SJSA1 (cell line): ENCODE data around the gene HMCN2. TPM values are rescaled to one million over a fixed set of nuclear protein-coding genes. Genes with fewer than 3 reads are reported as not detected.
"Not testable (repeated sequence)": the region's sequence is repeated elsewhere in the genome, so short reads cannot be mapped to it uniquely, and the experiment has no call there.

Source experiments
- DNase-seq, 2 experiments: peaks; one replicate each; pipeline ENCODE4 v3.0.0-alpha.2; 2015 to 2020; ENCODE audit warnings: low spot score in 2 of 2, low read depth in 1 of 2
- H3K27ac ChIP-seq: fragments of 250-450 bp; sonication (Bioruptor Pico); 2 replicates; pipeline ENCODE4 v1.5.1; 2020; ENCODE audit warnings: mild to moderate bottlenecking, moderate library complexity
- H3K27me3 ChIP-seq: fragments of 250-450 bp; sonication (Bioruptor Pico); replicated peaks from 2 replicates; pipeline ENCODE4 v1.5.1; 2020; ENCODE audit warnings: mild to moderate bottlenecking, moderate library complexity
- H3K36me3 ChIP-seq: fragments of 250-450 bp; sonication (Bioruptor Pico); 2 replicates; pipeline ENCODE4 v1.5.1; 2020; ENCODE audit warnings: mild to moderate bottlenecking
- H3K4me1 ChIP-seq: fragments of 250-450 bp; sonication (Bioruptor Pico); replicated peaks from 2 replicates; pipeline ENCODE4 v1.6.1; 2021; ENCODE audit warnings: mild to moderate bottlenecking
- H3K4me3 ChIP-seq: fragments of 250-450 bp; sonication (Bioruptor Pico); 2 replicates; pipeline ENCODE4 v1.5.1; 2020; ENCODE audit warnings: mild to moderate bottlenecking
- H3K9me3 ChIP-seq: fragments of 250-450 bp; sonication (Bioruptor Pico); replicated peaks from 2 replicates; pipeline ENCODE4 v1.5.1; 2020; ENCODE audit warnings: mild to moderate bottlenecking
- total RNA-seq: library from RNA; depleted of rRNA; stranded (reverse); fragments of >200 nt; shearing (Covaris generic); gene quantifications from 2 replicates; pipeline ENCODE4 v1.2.3, GENCODE V29; 2014

The HMCN2 gene
- total RNA-seq, 1 experiment from 2014 or later = 1.9 TPM

DNA sequence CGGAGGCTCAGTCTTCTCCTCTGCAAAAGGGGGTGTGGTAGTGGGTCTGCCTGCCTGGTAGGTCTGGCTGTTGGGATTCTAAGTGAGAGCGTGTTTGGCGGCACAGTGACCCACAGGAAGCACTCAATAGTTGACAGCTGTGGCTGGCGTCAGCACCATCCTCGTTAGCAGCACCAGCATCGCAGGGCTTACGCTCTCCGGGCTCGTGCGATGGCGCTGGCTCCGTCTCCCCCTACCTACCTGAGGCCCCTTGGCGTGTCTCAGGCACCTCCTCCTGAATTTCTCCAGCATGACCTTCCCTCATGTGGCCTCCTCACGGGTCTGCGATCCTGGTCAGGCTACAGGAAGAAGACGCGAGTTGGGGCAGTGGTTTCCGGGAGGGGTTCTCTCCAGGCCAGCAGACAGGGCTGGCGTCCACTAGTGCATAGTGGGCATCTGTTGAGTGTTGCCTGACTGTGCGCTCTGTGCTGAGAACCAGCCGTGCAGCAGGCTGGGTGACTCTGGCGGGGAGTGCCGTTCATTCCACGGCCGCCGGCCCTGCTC, 66.9 kb downstream of the HMCN2 start:
- Histone ChIP-seq H3K27ac (no peak overlapping the region), H3K4me1 (peaks cover 13% of the 10 kb centered on the region), H3K9me3 (no peaks in the 10 kb centered on the region), H3K27me3 (peaks cover 8% of the 10 kb centered on the region), H3K4me3 (no peak overlapping the region), H3K36me3 (no peaks in the 10 kb centered on the region)
- no peak for DNase-seq

DNA sequence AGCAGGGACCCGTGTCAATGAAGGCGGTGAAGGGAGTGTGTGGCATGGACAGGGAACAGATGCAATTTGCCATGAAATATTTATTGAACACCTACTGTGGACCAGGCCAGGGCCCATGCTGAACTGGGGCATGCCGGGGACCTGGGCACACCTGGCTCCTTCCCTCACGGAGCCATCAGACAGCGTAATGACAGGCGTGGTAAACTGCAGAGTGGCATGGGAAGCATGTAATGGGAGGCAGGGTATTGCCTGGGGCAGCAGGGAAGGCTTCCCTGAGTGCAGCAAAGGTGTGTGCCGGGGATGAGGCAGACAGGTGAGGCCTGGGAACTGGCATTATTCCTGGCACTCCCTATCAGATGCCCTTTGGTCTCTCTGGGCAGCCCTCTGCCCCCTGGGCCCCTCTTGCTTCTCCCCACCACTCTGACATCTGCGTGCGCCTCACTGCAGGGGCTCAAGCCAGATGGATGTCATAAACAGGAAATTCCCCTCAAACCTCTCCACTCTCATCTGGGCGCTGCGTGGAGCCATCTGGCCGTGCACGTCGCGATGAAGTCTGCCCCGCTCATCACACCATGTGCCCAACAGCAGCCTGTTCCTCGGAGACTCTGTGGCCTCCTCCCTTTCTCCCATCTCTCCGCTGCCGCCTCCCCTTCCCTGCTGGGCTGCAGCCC, 67.6 kb downstream of the HMCN2 start:
- Histone ChIP-seq H3K27ac (no peak overlapping the region), H3K9me3 (no peaks in the 10 kb centered on the region), H3K4me3 (no peak overlapping the region), H3K36me3 (no peaks in the 10 kb centered on the region), H3K4me1 (peaks cover 5% of the 10 kb centered on the region), H3K27me3 (peaks cover 1% of the 10 kb centered on the region)
- no peak for DNase-seq

DNA sequence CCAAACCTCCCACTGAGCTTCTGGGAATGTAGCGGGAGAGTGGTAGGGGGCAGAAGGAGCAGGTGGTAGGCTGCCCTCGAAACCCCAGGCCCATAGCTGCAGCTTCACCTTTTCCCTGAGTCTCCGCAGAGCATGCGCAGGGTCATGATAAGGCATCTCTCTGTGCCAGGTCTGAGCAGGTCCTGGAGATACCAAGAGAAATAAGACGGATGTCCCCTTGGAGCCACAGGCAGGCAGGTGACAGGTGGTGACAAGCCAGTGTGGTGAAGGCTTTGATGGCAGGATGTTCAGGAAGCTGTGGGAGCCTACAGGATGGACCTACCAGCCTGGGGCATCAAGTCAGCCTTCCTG, 68.1 kb downstream of the HMCN2 start:
- no peak for DNase-seq
- peaks cover under 1% of the 10 kb centered on the region; the same call in 1 of the 2 replicates for H3K4me1 ChIP-seq
- H3K36me3 ChIP-seq = no peaks in the 10 kb centered on the region
- no peak overlapping the region for H3K27ac ChIP-seq
- H3K27me3 ChIP-seq = no peaks in the 10 kb centered on the region
- no peak overlapping the region for H3K4me3 ChIP-seq
- H3K9me3 ChIP-seq = no peaks in the 10 kb centered on the region

DNA sequence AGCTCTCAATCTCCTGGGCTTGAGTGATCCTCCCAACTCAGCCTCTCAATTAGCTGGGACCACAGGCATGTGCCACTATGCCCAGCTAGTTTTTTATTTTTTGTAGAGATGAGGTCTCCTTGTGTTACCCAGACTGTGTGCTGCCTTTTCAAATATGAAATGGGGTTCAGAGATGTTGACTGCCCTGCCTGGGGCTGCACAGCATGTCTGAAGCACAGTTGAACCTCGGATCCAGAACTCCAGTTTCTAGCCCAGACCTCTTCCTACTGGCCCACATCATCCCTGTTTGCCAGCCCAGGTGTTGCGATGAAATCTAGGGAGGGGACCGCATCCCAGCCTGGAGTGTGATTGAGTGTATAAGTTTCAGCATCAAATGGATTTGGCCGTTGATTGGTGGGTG, 69.4 kb downstream of the HMCN2 start:
- Histone ChIP-seq H3K27ac (no peak overlapping the region), H3K27me3 (no peaks in the 10 kb centered on the region), H3K4me3 (no peak overlapping the region), H3K9me3 (no peaks in the 10 kb centered on the region), H3K36me3 (no peaks in the 10 kb centered on the region), H3K4me1 (no peaks in the 10 kb centered on the region)
- DNase-seq = no peak

DNA sequence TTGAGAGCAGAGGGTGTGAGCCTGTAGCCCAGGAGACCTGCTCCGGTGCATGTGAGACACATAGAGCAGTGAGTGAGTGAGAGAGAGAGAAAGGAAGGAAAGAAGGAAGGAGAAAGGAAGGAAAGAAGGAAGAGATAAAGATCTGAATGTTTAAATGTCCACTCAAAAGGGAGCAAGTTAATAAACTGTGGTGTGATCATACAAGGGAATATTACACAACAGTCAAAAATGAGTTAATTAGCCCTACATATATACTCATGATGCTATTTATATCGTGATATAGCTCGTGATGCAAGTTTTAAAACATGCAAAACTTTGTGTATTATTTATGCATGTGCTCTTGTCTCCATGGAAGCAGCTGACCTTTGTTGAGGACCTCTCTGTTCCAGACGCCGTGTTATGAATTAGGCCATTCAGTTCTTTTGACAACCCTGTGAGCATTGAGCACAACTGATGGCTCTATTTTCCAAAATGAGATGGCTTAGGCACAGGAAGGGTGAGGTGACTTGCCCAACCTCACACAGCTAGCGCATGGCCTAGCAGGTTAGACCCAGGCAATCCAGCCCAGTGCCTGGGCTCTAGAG, 70.6 kb downstream of the HMCN2 start:
- DNase-seq = no peak
- H3K27me3 ChIP-seq = no peaks in the 10 kb centered on the region
- H3K9me3 ChIP-seq = no peaks in the 10 kb centered on the region
- H3K4me1 ChIP-seq = no peaks in the 10 kb centered on the region
- H3K27ac ChIP-seq = no peak overlapping the region
- no peaks in the 10 kb centered on the region for H3K36me3 ChIP-seq
- no peak overlapping the region for H3K4me3 ChIP-seq

DNA sequence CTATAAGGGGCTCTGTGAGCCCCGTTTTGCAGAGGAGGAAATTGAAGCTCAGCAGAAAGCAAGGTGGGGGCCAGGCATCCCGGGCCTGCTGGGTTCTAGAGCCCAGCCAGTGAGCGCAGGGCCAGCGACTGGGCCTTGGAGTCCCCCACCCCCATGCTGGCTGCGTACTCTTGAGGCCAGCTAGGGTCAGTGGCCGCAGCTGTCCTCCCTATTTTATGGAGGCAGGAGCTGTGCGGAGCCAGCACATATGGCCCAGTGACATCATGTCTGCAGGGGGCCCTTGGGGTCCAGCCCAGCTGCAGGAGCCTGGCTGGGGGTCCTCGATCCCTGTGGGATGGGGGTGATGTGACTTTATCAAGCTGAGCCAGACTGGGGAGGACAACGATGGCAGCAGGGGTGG, 71.3 kb downstream of the HMCN2 start:
- DNase-seq = no peak
- no peaks in the 10 kb centered on the region for H3K36me3 ChIP-seq
- no peaks in the 10 kb centered on the region for H3K9me3 ChIP-seq
- no peaks in the 10 kb centered on the region for H3K4me1 ChIP-seq
- H3K27me3 ChIP-seq = no peaks in the 10 kb centered on the region
- H3K4me3 ChIP-seq = no peak overlapping the region
- H3K27ac ChIP-seq = no peak overlapping the region

DNA sequence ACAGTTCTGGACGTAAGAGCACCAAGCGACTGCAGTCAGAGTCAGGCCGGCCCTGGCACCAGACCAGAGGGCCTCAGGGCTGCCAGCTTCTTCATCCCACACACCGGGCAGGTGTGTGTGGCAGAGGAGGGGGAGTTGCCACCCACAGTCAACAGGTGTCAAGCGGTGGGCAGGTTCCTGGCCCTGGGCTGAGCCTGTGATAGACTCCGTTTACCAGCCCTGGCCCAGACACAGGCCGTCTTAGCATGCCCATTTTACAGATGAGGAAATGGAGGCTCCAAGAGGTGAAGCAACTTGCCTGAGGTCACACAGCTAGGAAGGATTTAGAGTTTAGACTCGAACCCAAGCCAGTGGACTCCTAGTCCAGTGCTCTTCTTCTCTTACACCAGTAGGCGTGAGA, 71.8 kb downstream of the HMCN2 start:
- Histone ChIP-seq H3K27ac (no peak overlapping the region), H3K4me1 (no peaks in the 10 kb centered on the region), H3K4me3 (no peak overlapping the region), H3K27me3 (no peaks in the 10 kb centered on the region), H3K36me3 (no peaks in the 10 kb centered on the region), H3K9me3 (no peaks in the 10 kb centered on the region)
- no peak for DNase-seq

DNA sequence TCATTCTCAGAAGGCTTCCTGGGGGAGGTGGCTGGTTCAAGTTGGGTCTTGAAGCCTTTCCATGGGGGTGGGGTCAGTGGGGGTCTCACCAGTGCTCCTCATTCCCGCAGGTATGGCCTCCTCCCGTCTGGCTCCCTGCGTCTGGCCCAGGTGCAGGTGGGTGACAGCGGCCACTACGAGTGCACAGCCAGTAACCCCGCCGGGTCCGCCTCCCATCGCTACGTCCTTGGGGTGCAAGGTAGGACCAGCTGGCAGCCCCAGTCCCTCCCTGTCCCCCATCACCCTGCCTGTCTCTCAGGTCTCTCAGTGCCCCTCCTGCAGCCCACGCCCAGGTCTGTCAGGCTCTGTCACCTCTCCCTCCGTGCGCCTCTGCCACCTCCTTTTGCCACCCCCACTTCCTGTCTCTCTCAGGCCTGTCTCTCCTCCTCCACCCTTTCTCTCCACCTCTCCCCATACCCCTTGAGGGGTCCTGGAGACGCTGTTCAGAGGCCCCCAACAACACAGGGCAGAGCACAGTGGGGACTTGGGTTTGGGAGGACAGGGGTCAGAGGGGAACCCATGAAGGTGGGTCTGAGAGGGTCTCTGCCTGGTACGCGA, 72.3 kb downstream of the HMCN2 start:
- DNase-seq = no peak
- Histone ChIP-seq H3K27ac (no peak overlapping the region), H3K27me3 (no peaks in the 10 kb centered on the region), H3K9me3 (no peaks in the 10 kb centered on the region), H3K4me1 (no peaks in the 10 kb centered on the region; the same call in 1 of the 2 replicates), H3K36me3 (no peaks in the 10 kb centered on the region), H3K4me3 (no peak overlapping the region)

DNA sequence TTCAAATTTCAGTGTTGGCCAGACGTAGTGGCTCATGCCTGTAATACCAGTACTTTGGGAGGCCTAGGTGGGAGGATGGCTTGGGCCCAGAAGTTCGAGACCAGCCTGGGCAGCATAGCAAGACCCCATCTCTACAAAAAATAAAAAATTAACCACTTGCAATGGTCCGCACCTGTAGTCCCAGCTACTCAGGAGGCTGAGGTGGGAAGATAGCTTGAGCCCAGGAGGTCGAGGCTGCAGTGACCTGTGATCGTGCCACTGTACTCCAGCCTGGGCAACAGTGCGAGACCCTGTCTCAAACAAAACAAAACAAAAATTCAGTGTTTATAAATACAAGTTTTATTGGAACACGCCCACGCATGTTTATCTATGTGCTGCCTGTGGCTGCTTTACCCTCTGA, 73.3 kb downstream of the HMCN2 start:
- not testable (repeated sequence) for H3K27ac ChIP-seq, H3K27me3 ChIP-seq, H3K4me1 ChIP-seq, H3K9me3 ChIP-seq, H3K4me3 ChIP-seq, H3K36me3 ChIP-seq, DNase-seq

DNA sequence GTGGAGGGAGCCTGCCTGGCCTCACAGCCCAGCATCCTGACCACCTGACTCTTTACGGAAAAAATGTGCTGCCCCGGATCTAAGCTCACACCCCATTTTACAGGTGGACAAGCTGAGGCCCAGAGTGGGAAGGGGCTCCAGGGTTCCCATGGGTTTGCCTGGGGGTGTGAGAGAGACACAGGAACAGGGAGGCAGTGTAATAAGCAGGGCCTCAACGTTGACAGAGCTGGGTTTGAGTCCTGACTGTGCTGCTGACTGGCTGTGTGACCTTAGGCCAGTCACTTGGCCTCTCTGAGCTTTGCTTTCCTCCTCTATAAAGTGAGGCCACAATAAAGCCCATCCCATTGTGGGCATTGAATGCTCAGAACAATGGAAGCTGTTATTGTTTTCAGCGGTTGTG, 73.7 kb downstream of the HMCN2 start:
- Histone ChIP-seq H3K27me3 (no peaks in the 10 kb centered on the region), H3K36me3 (no peaks in the 10 kb centered on the region), H3K4me1 (no peaks in the 10 kb centered on the region; the same call in 1 of the 2 replicates), H3K27ac (no peak overlapping the region), H3K4me3 (no peak overlapping the region), H3K9me3 (no peaks in the 10 kb centered on the region)
- no peak for DNase-seq

DNA sequence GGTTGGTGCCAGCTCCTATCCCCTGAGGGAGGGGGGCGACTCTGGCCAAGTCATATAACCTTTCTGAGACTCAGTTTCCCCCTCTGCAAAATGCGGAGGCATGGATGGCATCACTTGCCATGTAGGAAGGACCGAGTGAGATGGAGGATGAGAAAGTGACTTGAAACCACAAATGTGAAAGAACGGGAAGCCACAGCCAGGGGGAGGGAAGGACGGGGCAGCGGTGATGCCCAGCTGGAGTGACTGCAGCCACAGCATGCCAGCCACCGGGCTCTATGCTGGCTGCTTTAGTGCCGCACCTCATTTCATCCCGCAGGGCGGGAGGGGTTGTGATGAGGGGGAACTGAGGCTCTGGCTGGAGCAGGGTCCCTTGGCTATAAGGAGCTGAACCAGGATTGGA, 74.5 kb downstream of the HMCN2 start:
- Histone ChIP-seq H3K36me3 (no peaks in the 10 kb centered on the region), H3K27ac (no peak overlapping the region), H3K9me3 (no peaks in the 10 kb centered on the region), H3K4me3 (no peak overlapping the region), H3K27me3 (no peaks in the 10 kb centered on the region), H3K4me1 (no peaks in the 10 kb centered on the region; the same call in none of the 2 replicates)
- no peak for DNase-seq

DNA sequence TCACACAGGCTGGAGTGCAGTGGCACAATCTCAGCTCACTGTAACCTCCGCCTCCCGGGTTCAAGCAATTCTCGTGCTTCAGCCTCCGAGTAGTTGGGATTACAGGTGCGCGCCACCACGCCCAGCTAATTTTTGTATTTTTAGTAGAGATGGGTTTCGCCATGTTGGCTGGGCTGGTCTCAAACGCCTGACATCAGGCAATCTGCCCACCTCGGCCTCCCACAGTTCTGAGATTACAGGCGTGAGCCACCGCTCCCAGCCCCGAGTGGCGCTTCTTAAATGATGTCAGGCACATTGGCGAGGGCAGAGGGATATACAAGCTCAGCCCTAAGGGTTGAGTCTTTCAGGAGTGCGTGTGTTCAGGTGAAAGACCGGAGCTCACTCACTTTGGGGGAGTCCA, 75.0 kb downstream of the HMCN2 start:
- not testable (repeated sequence) for H3K27me3 ChIP-seq, H3K4me1 ChIP-seq

DNA sequence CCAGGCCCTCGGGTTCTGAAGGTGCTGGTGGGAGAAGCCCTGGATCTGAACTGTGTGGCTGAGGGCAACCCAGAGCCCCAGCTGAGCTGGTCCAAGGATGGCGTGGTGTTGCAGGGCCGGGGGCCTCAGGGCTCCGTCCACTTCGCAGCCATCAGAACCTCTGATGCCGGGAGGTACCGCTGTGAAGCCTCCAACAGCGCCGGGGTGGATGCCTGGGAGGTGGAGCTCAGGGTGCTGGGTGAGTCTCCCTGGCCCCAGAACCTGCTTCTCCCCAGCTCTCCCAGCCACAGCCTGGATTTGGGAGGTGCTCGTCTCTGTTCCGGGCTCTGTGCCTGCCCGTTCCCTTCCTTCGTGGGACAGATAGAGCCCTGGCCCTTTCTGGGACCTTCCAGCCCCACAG, 75.6 kb downstream of the HMCN2 start:
- no peaks in the 10 kb centered on the region for H3K27me3 ChIP-seq
- no peak for DNase-seq
- H3K9me3 ChIP-seq = no peaks in the 10 kb centered on the region
- no peaks in the 10 kb centered on the region for H3K36me3 ChIP-seq
- H3K27ac ChIP-seq = no peak overlapping the region
- no peaks in the 10 kb centered on the region; the same call in none of the 2 replicates for H3K4me1 ChIP-seq
- H3K4me3 ChIP-seq = no peak overlapping the region

More for the DNA sequence above, 75.0 kb downstream of the HMCN2 start:
- not testable (repeated sequence) for DNase-seq, H3K36me3 ChIP-seq, H3K27ac ChIP-seq, H3K4me3 ChIP-seq, H3K9me3 ChIP-seq
